COLO829 (cell line): ENCODE data around the gene VPS39.

Experiments used
- DNase-seq: peaks from one replicate; pipeline ENCODE4 v3.0.0; 2012; ENCODE audit warnings: low spot score

Gene VPS39

DNA sequence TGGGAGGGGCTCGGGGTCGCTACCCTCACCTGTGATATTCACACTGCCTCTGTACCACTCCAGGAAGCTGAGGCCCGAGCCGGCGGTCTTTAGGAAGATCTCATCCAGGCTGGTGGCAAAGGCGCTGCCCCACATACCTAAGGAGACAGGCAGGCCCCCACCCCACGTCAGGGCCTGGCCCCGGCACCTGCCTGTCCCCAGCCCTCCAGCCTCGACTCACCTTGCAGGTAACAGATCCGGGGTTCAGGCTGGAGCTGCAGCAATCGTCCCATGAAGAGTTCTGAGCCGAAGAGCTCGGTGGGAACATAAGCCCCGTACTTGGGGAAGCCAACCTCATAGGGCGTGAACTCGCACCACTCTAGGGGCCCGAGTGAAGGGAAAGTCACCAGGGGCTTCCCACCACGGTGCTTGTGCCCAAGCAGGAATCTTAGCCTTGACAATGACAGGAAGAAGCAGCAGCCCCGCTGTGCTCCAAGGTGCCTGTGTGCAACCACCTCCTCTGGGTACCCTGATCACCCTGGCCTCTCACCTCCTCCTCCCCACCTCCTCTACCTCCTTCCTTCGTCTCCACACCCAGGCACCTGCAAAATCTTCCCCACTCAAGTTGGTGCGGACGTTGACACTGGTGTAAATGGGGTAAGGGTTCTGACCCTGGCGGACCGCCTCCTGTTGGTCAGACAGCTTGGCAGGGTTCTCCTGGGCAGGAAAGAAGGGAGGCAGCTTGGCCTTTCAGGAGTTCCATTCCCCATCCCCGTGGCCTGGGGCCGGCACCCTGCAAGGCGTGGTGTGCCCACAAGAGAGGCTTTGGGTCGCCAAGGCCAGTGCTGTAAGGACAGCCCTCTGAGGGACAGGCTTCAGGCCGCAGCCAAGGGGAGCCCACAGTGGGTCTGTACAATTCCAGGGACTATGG, 62.3 kb downstream of the VPS39 start:
- DNase-seq, result no peak

DNA sequence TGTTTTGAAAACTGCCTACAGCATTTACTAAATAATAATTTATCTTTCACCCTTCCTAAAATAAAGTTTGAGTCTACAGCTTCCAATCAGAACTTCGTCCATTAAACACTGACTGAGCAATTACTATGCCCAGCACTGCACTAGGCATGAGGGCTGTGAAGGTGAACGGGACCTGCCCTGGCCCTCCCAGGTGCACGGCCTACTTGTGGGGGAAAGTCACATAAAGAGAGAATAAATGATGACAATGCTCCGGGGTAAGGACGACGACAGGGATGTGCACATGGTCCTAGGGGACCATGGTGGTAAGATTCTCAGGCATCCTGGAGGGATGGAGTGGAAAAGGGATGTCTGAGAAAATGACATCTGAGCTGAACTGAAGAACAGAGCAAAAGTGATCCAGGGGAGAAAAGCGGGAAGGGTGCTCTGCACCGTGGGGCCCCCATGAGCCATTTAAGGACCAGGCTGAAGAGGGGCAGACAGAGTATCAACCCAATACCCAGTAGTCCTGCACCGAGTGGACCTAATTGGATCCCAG, 63.2 kb downstream of the VPS39 start:
- no peak for DNase-seq

DNA sequence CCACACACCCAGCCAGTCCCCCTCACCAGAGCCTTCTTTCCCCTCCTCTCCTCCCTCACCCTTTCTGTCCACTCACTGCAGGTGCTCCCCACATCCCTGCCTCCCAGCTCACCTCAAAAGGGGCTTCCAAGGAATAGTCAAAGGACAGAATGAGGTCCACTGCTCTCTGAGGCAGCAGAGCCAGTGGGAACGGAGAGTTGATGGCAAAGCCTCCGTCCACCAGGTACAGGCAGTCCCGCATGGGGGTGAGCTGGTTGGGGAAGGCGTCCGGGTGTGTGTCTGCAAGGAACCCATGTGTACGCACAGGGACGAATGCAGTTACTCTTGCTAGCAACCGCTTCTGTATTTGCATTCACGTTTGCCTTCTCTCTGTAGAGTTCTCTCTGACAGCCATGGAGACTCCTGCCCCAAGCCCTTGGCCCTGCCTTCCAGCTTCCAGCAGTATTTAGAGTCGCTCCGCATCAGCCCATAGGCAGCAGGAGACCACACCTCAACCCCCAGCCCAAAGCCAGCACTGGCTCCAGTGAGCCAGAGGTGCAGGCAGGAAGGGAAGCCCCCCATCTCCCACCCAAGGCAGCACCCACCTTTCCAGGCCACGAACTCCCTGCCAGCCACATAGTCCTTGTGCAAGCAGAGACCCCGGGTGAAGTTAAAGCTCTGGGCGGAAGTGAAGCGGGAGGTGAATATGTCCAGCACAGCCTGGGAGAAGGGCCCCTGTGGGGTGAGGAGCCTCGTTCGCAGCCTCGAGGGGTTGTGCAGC, 64.1 kb downstream of the VPS39 start:
- no peak for DNase-seq

DNA sequence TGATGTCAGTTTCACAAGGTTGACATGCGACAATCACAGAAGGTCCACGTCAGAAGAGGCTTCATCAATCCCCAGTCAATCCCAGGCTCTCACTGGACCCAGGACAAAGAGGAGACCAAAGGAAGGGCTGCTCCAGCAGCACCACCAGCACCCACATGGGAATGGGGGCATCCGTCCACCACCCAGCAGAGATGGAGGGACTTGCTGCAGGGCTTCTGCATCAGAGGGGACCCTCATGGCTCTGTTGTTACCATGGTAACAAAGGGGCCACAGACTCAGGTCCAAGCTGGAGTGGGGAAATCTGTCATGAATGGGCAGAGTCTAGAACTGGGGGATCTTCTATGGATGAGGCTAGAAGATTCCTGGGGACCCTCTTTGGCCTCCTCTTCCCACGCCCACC, 64.7 kb downstream of the VPS39 start:
- DNase-seq, result no peak

DNA sequence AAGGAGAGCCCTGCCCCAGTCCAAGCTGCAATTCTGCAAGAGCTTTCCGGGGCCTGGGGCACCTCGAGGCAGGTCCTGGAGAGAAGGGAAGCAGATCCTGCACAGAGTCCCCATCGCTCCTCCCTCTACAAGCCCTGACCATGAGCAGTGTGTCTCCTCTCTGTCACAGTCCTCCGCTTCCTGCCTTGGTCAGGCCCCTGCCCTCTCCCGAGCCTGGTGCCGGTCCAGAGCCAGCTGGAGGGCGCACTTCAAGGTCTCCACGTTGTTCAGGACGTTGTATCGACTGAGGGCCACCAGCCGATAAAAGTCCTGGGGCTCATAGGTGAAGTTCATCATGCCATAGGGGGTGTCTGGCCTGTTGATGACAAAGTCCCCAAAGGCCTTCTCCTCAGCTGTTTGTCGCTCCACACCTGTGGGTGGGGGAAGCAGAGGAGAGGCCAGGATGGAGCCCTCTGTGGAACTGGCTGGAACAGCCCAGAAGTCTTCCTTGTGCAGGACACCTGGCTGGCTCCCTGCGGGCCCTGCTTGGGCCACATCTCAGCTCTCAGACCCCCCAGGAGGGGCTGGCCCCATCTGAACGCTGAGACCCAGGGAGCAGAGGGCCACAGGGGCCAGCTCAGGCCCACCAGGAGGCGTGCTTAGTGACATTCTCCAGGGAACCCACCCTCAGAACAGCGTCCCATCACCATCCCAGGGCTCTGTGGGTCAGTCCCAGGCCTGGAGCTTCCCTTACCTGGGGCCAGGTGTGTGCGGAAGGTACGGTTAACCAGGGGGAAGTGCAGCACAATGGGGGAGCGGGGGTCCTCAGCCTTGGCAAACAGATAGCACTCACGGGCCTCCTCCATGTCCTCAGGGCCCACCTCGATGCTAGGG, 66.1 kb downstream of the VPS39 start:
- no peak for DNase-seq

DNA sequence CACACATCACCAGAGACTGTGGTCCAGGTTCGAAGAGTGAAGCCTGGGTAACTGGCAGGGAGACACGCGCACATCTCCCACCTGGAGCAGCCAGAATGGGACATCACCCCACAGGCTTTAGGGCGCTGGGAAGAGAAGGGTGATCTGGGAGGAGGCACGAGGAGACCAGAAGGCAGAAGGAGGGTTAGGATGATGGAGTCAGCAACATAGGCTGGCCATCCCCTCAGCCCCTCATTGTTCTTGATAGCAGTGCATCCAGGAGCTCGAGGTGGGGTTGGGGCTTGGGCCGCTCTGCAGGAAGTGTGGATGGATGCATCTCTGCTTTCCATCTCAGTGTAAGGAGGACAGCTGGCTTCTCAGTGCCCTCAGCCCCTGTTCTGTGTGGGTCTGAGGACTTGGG, 66.9 kb downstream of the VPS39 start:
- no peak for DNase-seq

DNA sequence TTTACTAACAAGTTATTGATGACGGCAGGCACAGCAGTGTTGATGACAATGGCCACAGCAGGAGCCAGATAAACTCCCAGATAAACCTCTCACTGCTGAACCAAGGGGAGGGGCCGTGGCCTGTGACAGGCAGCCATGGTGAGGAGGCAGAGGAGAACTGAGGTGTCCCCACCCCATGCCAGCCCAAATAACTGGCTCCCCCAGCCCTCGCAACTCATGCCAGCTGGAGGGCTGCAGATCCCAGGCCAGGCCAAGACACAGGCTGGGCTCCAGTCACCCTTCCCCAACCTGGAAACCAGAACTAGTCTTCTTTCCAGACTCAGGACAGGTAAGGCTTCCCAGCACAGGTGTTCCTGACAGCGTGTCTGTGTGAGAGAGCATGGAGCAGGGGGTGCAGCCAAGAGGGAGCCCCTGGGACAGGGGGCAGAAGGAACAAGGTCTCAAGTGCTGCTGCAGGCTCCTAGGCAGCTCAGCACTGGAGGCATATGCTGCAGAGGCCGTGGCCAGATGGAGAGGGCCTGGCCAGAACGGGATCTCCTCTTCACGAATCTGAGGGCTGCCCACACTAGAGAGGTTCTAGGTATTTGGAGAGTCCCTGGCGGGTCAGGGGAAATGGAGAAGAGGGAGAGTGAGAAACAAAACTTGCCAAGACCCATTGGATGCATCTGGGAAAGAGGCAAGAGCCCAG, 67.6 kb downstream of the VPS39 start:
- no peak for DNase-seq

DNA sequence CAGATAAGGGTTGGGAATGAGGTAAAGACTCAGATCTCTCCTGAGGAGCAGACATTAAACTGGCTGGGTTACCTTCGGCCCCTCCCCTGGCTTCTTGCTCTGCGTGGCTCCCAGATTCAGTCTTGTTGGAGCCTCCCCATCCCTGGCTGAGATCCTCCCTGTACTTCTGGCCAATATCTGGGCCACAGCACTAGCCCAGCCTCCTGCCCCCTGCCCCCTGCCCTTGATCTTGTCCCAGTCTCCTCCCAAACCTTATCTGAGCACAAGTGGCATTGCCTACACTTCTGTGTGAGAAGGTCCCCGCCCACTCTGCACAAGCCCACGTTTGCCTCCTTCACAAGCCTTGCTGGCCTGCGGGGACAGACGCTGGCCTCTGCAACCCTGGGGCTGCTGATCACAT, 68.5 kb downstream of the VPS39 start:
- no peak for DNase-seq

DNA sequence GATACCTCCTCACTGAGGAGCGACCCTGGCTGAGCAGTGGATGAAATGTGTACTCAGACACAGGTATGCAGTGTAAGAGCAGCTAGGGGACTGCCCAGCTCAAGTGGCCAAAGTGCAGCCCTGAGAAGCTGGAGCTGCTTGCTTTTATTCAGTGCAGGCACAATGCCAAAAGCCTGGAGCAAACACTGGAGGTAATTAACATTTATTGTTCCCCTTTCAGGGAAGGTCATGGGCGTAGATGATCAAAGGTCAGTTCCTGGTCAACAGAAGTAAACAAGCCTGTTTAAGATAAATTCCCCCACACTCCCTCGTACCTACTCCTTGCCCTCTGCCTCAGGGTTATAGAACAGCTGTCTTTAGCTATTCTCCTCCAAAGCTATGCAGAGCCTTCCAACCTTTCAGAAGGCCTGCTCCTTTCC, 69.1 kb downstream of the VPS39 start:
- no peak for DNase-seq

DNA sequence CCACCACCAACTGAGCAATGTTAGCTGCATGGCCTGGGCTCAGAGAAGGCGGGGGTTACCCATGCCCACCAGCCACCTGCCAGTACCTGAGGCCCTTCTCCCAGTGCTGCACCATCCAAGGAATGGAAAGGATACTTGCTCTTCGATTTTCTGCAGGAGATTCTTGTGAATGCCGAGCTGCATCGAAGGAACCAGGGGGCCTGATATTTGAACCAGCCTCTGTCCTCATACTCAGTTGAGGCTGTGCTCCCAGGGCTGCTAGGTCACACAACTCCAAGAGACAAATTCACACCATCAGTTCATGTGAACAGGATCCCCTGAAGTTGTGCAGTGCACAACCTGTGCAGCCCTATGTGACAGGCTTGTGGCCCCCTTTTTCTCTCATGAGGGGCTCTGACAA, 69.7 kb downstream of the VPS39 start:
- DNase-seq, result no peak

DNA sequence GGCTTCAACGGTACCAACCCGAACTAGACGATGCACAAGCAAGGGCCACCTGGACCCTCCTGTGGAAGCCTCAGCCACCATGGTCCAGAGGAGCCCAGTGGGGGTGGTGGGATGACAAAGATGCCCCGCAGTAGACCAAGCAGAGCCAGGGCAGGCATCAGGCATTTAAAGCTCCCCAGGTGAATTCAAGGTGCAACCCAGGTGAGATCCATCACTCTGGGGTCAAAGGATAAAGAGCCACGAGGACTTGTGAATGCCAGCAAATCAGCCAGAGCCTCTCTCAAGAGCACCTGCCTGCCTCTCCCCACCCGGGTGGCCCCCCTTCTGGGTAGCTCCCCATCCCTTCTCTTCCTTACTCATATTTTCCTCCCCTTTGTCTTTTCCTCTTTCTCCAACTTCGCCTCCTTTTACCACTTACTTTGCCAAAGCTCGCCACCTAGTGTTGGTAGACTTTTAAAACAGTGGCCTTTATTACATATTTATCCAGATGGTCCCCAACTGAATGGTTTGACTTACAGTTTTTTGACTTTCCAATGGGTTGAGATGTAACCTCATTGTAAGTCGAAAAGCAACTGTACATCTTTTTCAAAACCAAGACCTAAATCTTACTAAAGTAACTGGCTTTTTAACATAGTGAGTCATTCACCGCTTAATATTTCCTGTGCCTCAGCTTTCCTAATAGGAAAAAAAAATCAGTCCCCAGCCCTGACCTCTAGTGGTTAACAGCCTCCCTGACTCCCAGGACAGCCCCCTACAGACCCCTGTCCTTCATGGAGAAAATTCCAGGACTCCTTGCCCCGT, 70.4 kb downstream of the VPS39 start:
- peak; percentile 57 for DNase-seq

DNA sequence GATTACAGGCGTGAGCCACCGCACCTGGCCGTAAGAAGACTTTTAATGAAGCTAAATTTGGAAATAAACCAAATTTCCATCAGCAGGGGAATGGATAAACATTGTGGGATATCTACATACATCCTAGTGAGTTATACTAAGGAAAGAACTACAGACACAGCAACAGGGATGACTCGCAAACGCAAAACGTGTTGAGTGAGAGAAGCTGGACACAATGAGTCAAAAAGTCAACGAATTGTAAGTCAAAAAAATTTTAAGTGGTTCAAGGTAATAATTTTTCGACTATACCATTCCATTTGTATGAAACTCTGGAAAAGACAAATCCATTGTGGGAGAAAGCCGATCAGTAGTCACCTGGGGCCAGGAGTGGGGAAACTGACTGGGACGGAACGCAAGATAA, 71.6 kb downstream of the VPS39 start:
- DNase-seq, result no peak

DNA sequence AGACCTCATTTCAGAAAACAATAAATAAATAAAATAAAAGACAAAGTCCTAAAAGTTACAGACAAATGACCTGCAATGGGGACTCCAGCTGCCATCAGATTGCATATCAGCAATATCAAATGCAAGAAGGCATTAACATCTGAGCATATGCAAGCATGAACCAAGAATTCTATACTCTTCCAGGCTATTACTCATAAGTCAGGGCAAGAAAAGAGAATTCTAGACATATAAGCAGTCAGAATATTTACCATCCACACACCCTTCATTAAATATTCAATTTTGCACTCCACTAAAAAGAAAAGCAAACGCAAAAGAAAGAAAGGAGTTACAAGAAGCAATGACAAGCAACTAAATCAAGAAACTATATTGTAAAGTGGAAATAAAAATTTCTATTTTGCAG, 72.8 kb downstream of the VPS39 start:
- no peak for DNase-seq

DNA sequence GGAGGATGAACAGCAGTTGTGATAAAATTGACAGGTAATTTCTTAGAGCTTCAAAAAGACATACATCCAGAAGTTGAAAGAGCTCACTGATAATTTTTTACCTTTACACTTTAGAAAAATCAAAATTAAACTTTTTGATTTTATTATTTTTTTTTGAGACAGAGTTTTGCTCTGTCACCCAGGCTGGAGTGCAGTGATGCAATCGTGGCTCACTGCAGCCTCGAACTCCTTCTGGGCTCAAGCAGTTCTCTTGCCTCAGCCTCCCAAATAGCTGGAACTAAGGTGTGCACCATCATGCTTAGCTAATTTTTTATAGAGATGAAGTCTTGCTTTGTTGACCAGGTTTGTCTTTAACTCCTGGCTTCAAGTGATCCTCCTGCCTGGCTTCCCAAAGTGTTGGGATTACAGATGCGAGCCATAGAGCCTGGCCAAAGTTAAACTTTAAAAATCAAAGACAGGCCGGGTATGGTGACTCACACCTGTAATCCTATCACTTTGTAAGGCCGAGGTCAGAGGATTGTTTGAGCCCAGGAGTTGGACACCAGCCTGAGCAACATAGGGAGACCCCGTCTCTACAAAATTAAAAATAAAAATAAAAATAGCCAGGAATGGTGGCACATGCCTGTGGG, 73.4 kb downstream of the VPS39 start:
- no peak for DNase-seq

DNA sequence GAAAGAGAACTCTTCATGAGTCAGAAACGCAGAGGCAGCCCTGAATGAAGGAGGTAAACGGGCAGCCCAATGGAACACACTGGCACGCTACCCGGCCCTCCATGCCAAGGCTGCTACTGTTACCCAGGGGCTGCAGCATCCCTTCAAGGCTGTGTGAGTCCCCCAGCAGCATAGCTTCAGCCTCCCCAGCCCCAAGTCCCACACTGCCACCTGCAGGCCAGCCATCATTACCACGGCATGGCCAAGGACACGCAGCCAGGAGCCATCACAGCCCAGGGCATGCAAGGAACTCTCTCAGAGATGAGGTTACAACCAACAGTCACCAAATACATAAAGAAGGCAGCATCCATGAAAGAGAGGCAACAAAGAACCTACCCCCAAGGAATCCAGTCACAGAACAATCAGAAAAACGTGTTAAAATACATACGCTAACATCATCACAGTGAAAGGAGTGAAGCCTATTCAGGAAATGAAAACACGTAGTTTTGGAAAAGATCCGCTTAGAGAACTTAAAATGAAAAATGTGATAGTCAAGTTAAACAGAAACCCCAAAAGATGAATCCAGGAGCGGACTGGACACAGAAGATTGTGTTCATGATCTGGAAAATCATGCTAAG, 74.1 kb downstream of the VPS39 start:
- DNase-seq, result peak; percentile 29

DNA sequence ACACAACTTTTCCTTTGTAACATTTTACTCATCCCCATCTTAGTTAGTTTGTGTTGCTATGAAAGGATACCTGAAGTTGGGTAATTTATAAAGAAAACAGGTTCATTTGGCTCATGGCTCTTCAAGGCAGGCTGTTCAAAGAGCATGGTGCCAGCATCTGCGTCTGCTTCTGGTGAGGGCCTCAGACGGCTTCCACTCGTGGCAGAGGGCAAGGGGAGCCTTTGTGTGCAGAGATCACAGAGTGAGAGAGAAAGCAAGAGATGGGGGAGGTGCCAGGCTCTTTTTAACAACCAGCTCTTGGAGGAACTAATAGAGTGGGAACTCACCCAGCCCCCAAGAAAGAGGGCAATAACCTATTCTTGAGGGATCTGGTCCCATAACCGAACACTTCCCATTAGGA, 74.7 kb downstream of the VPS39 start:
- no peak for DNase-seq

DNA sequence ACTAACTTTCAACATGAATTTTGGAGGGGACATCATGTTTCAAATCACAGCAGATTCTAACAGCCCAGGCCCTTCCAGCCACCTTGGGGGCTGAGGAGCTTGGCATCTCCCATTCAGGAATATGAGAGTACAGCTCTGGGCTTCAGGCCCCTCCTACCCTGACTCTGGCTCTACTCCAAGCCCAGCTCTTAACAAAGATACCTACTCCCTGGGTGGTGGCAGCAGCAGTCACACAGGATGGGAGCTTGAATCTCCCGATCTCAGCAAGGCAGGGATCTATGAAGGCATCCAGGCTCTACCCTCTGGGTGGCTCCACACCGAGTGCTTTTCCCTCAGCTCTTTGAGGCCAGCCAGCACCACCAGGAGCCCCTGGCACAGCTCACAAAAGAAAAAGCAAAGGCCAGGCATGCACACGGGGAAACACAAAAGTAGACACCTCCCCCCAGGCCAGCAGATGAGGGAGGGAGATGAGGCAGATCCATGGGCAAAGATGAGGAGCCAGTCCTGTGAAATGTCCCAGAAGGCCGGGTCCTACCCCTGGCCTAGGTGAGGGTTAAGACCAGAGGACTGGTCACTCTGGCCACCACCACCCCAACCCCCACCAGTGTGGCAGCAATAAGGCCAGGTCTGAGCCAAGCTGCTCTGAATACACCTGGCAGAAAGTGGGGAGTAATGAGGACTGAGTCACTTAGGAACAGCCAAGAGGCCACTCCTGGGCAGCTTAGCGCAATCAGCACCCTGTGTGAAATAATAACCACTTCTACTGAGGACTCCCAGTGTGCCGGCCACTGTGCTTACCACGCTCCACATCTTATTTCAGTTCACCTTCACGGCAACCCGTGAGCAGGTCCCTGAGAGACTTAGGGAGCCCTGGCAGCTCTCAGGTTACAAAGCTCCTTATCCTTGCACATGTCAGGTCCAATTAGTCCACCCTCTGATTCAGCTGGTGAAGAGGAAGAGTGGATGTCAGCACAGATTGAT, 76.0 kb downstream of the VPS39 start:
- no peak for DNase-seq

DNA sequence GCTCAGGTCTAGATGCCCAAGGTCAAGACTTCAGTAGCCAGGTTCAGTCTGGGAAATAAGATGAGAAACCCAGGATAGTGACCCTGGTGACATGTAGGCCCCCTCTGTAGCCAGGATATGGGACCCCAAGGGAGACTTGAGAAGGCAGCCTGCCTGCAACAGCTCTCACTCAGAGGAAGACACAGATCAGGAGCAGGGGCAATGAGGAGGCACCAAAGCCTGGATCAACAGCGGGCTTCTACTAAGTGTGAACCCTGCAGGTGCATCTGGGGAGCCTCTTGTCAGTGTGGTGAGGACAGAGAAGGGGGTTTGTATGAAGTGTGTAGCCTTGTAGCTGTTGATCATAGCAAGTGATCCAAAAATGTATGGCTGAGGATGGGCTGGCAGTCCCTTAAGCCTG, 77.1 kb downstream of the VPS39 start:
- DNase-seq, result no peak
